Measurements from ENCODE around the gene PIP4K2A. TPM values are rescaled to one million over a fixed set of nuclear protein-coding genes. Genes with fewer than 3 reads are reported as not detected.

The PIP4K2A gene
- total and polyA plus RNA-seq, 4 donors: 7.3 to 42.2 (median 27.6) TPM

GRCh38 chr10:22698941-22699440 lies 15.4 kb downstream of the PIP4K2A start:
- no peaks in the 10 kb centered on the region for H3K36me3 ChIP-seq (ENCODE audit: control insufficient read depth in 4 of 4, insufficient read depth in 4 of 4, low read length in 4 of 4)
- 77 to 85% methylated on average over 3 of the region's 3 CpGs for WGBS, 2 donors
- H3K4me3 ChIP-seq: no peak overlapping the region
- ATAC-seq (ENCODE audit: insufficient read depth, low FRiP score) (no peak), DNase-seq (peak in 2 of 3 donors; percentile 53 to 64)
- TF ChIP-seq CTCF (IDR thresholded peaks at IDR 0.05; ENCODE audit: control extremely low read depth, extremely low read depth): no peak
- H3K4me1 ChIP-seq (ENCODE audit: control insufficient read depth in 5 of 5, insufficient read depth in 5 of 5, low read length in 5 of 5): peaks cover 4 to 39% (median 9%) of the 10 kb centered on the region in 5 donors
- no peak overlapping the region for H3K9ac ChIP-seq (ENCODE audit: insufficient read depth in 1 of 2, low read length in 2 of 2)
- no peaks in the 10 kb centered on the region for H3K9me3 ChIP-seq (ENCODE audit: control insufficient read depth in 4 of 4, insufficient read depth in 3 of 4, low read length in 3 of 4)
- no peaks in the 10 kb centered on the region for H3K27me3 ChIP-seq (ENCODE audit: control insufficient read depth in 3 of 3, insufficient read depth in 3 of 3, low read length in 2 of 3)
- H3K27ac ChIP-seq (ENCODE audit: low read depth in 1 of 2, low read length in 1 of 2): no peak overlapping the region

GRCh38 chr10:22697800-22698199 lies 16.6 kb downstream of the PIP4K2A start:
- H3K27ac ChIP-seq (ENCODE audit: low read depth in 1 of 2, low read length in 1 of 2): no peak overlapping the region
- DNase-seq: no peak
- no peak overlapping the region for H3K9ac ChIP-seq (ENCODE audit: insufficient read depth in 1 of 2, low read length in 2 of 2)
- H3K36me3 ChIP-seq (ENCODE audit: control insufficient read depth in 4 of 4, insufficient read depth in 4 of 4, low read length in 4 of 4): no peaks in the 10 kb centered on the region
- TF ChIP-seq CTCF (IDR thresholded peaks at IDR 0.05; ENCODE audit: control extremely low read depth, extremely low read depth): no peak
- no peak overlapping the region for H3K4me3 ChIP-seq
- ATAC-seq (ENCODE audit: insufficient read depth, low FRiP score): no peak
- H3K4me1 ChIP-seq (ENCODE audit: control insufficient read depth in 5 of 5, insufficient read depth in 5 of 5, low read length in 5 of 5): peaks cover 4 to 36% (median 8%) of the 10 kb centered on the region in 5 donors
- H3K9me3 ChIP-seq (ENCODE audit: control insufficient read depth in 4 of 4, insufficient read depth in 3 of 4, low read length in 3 of 4): no peaks in the 10 kb centered on the region
- WGBS, 2 donors: 96 to 97% methylated on average over 10 of the region's 10 CpGs
- H3K27me3 ChIP-seq (ENCODE audit: control insufficient read depth in 3 of 3, insufficient read depth in 3 of 3, low read length in 2 of 3): no peaks in the 10 kb centered on the region

- no peaks in the 10 kb centered on the region for H3K27me3 ChIP-seq (ENCODE audit: control insufficient read depth in 3 of 3, insufficient read depth in 3 of 3, low read length in 2 of 3)
- 63 to 87% methylated on average over 4 of the region's 4 CpGs for WGBS, 2 donors
- H3K27ac ChIP-seq (ENCODE audit: low read depth in 1 of 2, low read length in 1 of 2): no peak overlapping the region
- ATAC-seq (ENCODE audit: insufficient read depth, low FRiP score): no peak
- H3K4me1 ChIP-seq (ENCODE audit: control insufficient read depth in 5 of 5, insufficient read depth in 5 of 5, low read length in 5 of 5): peaks cover 3 to 29% (median 4%) of the 10 kb centered on the region in 5 donors
- no peak for TF ChIP-seq CTCF (IDR thresholded peaks at IDR 0.05; ENCODE audit: control extremely low read depth, extremely low read depth)
- no peaks in the 10 kb centered on the region for H3K36me3 ChIP-seq (ENCODE audit: control insufficient read depth in 4 of 4, insufficient read depth in 4 of 4, low read length in 4 of 4)
- DNase-seq: no peak
- no peak overlapping the region for H3K9ac ChIP-seq (ENCODE audit: insufficient read depth in 1 of 2, low read length in 2 of 2)
- H3K9me3 ChIP-seq (ENCODE audit: control insufficient read depth in 4 of 4, insufficient read depth in 3 of 4, low read length in 3 of 4): no peaks in the 10 kb centered on the region
- H3K4me3 ChIP-seq: no peak overlapping the region
Observed at GRCh38 chr10:22697101-22697500, 17.3 kb downstream of the PIP4K2A start.

GRCh38 chr10:22693860-22694259 lies 20.5 kb downstream of the PIP4K2A start:
- TF ChIP-seq CTCF (IDR thresholded peaks at IDR 0.05; ENCODE audit: control extremely low read depth, extremely low read depth): no peak
- Histone ChIP-seq H3K9me3 (ENCODE audit: control insufficient read depth in 4 of 4, insufficient read depth in 3 of 4, low read length in 3 of 4) (no peaks in the 10 kb centered on the region), H3K27ac (ENCODE audit: low read depth in 1 of 2, low read length in 1 of 2) (no peak overlapping the region), H3K27me3 (ENCODE audit: control insufficient read depth in 3 of 3, insufficient read depth in 3 of 3, low read length in 2 of 3) (no peaks in the 10 kb centered on the region), H3K4me1 (ENCODE audit: control insufficient read depth in 5 of 5, insufficient read depth in 5 of 5, low read length in 5 of 5) (peaks cover 0 to 22% (median 6%) of the 10 kb centered on the region in 5 donors), H3K9ac (ENCODE audit: insufficient read depth in 1 of 2, low read length in 2 of 2) (no peak overlapping the region), H3K4me3 (no peak overlapping the region), H3K36me3 (ENCODE audit: control insufficient read depth in 4 of 4, insufficient read depth in 4 of 4, low read length in 4 of 4) (no peaks in the 10 kb centered on the region)
- DNase-seq: no peak
- ATAC-seq (ENCODE audit: insufficient read depth, low FRiP score): no peak
- WGBS, 2 donors: 96 to 98% methylated on average over 6 of the region's 6 CpGs

Measured in lung (tissue), 12 donors.